Measurements from ENCODE around the gene AUNIP.

The AUNIP gene

GRCh38 chr1:25875856-25876692, 16.8 kb upstream of the AUNIP start:
- no peaks in the 10 kb centered on the region for H3K36me3 ChIP-seq (ENCODE audit: insufficient read depth, insufficient read length, low read length)
- H3K9ac ChIP-seq (ENCODE audit: insufficient read length, low read depth) = peak overlapping the region; percentile 80

GRCh38 chr1:25875154-25875855, 16.0 kb upstream of the AUNIP start, which contains the start of gene PAQR7:
PAQR7 (minus strand) TSS chr1:25875708; CDS start chr1:25863839, 11,869 bp downstream.
- H3K9ac ChIP-seq (ENCODE audit: insufficient read length, low read depth) = peak within 1 kb of the TSS; percentile 80
- TF ChIP-seq SUZ12 (IDR thresholded peaks at IDR 0.05; ENCODE audit: extremely low read depth, insufficient read depth, insufficient read length) (no peak), ZNF274 (IDR thresholded peaks at IDR 0.05; ENCODE audit: low read depth, low read length) (no peak), YY1 (IDR thresholded peaks at IDR 0.05; ENCODE audit: insufficient read depth, insufficient read length) (no peak)
- peak; percentile 70 for DNase-seq (ENCODE audit: low read depth, low spot score)
- peaks cover 4% of the 10 kb centered on the region for H3K36me3 ChIP-seq (ENCODE audit: insufficient read depth, insufficient read length, low read length)
- H3K9me3 ChIP-seq (ENCODE audit: insufficient read depth, low read length) = no peaks in the 10 kb centered on the region
- H3K4me1 ChIP-seq (ENCODE audit: insufficient read depth, insufficient read length) = peaks cover 15% of the 10 kb centered on the region
- peaks cover 20% of the 10 kb centered on the region for H3K27me3 ChIP-seq (ENCODE audit: insufficient read depth, insufficient read length)
- peak within 1 kb of the TSS; percentile 47 for H3K4me3 ChIP-seq (ENCODE audit: insufficient read length, low read depth)

More at GRCh38 chr1:25875856-25876692, 16.8 kb upstream of the AUNIP start:
- TF ChIP-seq YY1 (IDR thresholded peaks at IDR 0.05; ENCODE audit: insufficient read depth, insufficient read length) (no peak), ZNF274 (IDR thresholded peaks at IDR 0.05; ENCODE audit: low read depth, low read length) (no peak), SUZ12 (IDR thresholded peaks at IDR 0.05; ENCODE audit: extremely low read depth, insufficient read depth, insufficient read length) (no peak)
- H3K9me3 ChIP-seq (ENCODE audit: insufficient read depth, low read length) = no peaks in the 10 kb centered on the region
- no peak for DNase-seq (ENCODE audit: low read depth, low spot score)
- H3K27me3 ChIP-seq (ENCODE audit: insufficient read depth, insufficient read length) = peaks cover 21% of the 10 kb centered on the region
- peaks cover 15% of the 10 kb centered on the region for H3K4me1 ChIP-seq (ENCODE audit: insufficient read depth, insufficient read length)
- H3K4me3 ChIP-seq (ENCODE audit: insufficient read length, low read depth) = peak overlapping the region; percentile 47

DNA sequence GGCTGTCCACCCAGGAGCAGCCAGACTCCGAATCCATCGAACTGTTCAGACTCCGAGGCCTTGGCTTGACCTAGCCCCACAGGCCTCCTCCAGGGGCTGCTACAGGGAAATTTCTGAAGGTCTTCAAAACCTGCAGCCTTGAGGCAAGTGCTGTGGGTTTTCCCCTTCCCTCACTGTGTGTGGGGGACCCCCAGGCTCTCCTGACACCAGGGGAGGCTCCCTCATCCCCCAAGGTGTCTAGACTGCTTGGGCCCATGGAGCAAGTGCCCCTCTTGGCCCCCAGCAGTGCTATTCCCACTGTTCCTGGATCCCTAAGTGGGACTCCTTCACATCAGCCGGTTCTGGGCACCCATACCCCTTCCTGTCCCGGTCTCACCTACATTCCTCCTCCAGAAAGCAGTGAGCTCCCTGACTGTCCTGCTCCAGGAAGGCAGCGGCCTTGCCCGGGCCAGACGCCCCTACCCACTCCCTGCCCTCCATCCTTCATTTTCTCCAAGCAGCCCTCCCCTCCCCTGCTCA, 15.4 kb upstream of the AUNIP start:
- Histone ChIP-seq H3K9ac (ENCODE audit: insufficient read length, low read depth) (peak overlapping the region; percentile 80), H3K36me3 (ENCODE audit: insufficient read depth, insufficient read length, low read length) (peaks cover 10% of the 10 kb centered on the region), H3K27me3 (ENCODE audit: insufficient read depth, insufficient read length) (peaks cover 16% of the 10 kb centered on the region), H3K9me3 (ENCODE audit: insufficient read depth, low read length) (no peaks in the 10 kb centered on the region), H3K4me3 (ENCODE audit: insufficient read length, low read depth) (peak overlapping the region; percentile 47), H3K4me1 (ENCODE audit: insufficient read depth, insufficient read length) (peaks cover 19% of the 10 kb centered on the region)
- no peak for DNase-seq (ENCODE audit: low read depth, low spot score)
- TF ChIP-seq ZNF274 (IDR thresholded peaks at IDR 0.05; ENCODE audit: low read depth, low read length) = no peak
- no peak for TF ChIP-seq SUZ12 (IDR thresholded peaks at IDR 0.05; ENCODE audit: extremely low read depth, insufficient read depth, insufficient read length)
- TF ChIP-seq YY1 (IDR thresholded peaks at IDR 0.05; ENCODE audit: insufficient read depth, insufficient read length) = no peak

- H3K36me3 ChIP-seq (ENCODE audit: insufficient read depth, insufficient read length, low read length) = peaks cover 10% of the 10 kb centered on the region
- H3K9me3 ChIP-seq (ENCODE audit: insufficient read depth, low read length) = no peaks in the 10 kb centered on the region
- H3K27me3 ChIP-seq (ENCODE audit: insufficient read depth, insufficient read length) = peaks cover 11% of the 10 kb centered on the region
- H3K9ac ChIP-seq (ENCODE audit: insufficient read length, low read depth) = peak overlapping the region; percentile 80
- TF ChIP-seq SUZ12 (IDR thresholded peaks at IDR 0.05; ENCODE audit: extremely low read depth, insufficient read depth, insufficient read length) (no peak), YY1 (IDR thresholded peaks at IDR 0.05; ENCODE audit: insufficient read depth, insufficient read length) (no peak)
- H3K4me1 ChIP-seq (ENCODE audit: insufficient read depth, insufficient read length) = peaks cover 19% of the 10 kb centered on the region
- peak overlapping the region; percentile 47 for H3K4me3 ChIP-seq (ENCODE audit: insufficient read length, low read depth)
- DNase-seq (ENCODE audit: low read depth, low spot score) = no peak
These were observed 15.0 kb upstream of the AUNIP start for GRCh38 chr1:25874209-25874608.

GRCh38 chr1:25873120-25873519, 13.9 kb upstream of the AUNIP start:
- Histone ChIP-seq H3K4me1 (ENCODE audit: insufficient read depth, insufficient read length) (peaks cover 21% of the 10 kb centered on the region), H3K9me3 (ENCODE audit: insufficient read depth, low read length) (no peaks in the 10 kb centered on the region), H3K4me3 (ENCODE audit: insufficient read length, low read depth) (no peak overlapping the region), H3K9ac (ENCODE audit: insufficient read length, low read depth) (no peak overlapping the region), H3K36me3 (ENCODE audit: insufficient read depth, insufficient read length, low read length) (peaks cover 13% of the 10 kb centered on the region), H3K27me3 (ENCODE audit: insufficient read depth, insufficient read length) (peaks cover 11% of the 10 kb centered on the region)
- no peak for DNase-seq (ENCODE audit: low read depth, low spot score)
- TF ChIP-seq ZNF274 (IDR thresholded peaks at IDR 0.05; ENCODE audit: low read depth, low read length) (no peak), YY1 (IDR thresholded peaks at IDR 0.05; ENCODE audit: insufficient read depth, insufficient read length) (no peak)

DNA sequence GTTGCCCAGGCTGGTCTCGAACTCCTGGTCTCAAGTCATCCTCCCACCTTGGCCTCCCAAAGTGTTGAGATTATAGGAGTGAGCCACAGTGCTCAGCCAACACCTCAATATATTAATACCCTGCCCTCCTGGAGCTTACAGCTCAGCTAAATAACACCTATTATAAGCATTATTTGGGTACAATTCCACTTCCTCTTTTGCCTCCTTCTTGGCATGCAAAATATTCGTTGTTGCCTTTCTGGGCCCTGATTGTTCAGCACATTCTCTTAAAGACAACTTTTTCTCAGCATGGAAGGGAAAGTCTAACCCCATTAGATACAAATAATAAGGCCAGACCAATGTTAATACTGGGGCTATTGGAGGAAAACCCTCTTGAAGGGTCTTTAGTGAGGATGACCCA, 13.5 kb upstream of the AUNIP start:
- no peak for DNase-seq (ENCODE audit: low read depth, low spot score)
- H3K36me3 ChIP-seq (ENCODE audit: insufficient read depth, insufficient read length, low read length) = peaks cover 14% of the 10 kb centered on the region
- H3K27me3 ChIP-seq (ENCODE audit: insufficient read depth, insufficient read length) = peaks cover 11% of the 10 kb centered on the region
- peaks cover 25% of the 10 kb centered on the region for H3K4me1 ChIP-seq (ENCODE audit: insufficient read depth, insufficient read length)
- no peaks in the 10 kb centered on the region for H3K9me3 ChIP-seq (ENCODE audit: insufficient read depth, low read length)
- H3K9ac ChIP-seq (ENCODE audit: insufficient read length, low read depth) = no peak overlapping the region
- H3K4me3 ChIP-seq (ENCODE audit: insufficient read length, low read depth) = no peak overlapping the region
- TF ChIP-seq SUZ12 (IDR thresholded peaks at IDR 0.05; ENCODE audit: extremely low read depth, insufficient read depth, insufficient read length) (no peak), ZNF274 (IDR thresholded peaks at IDR 0.05; ENCODE audit: low read depth, low read length) (no peak), YY1 (IDR thresholded peaks at IDR 0.05; ENCODE audit: insufficient read depth, insufficient read length) (no peak)
